GM12872 (cell line): ENCODE results near the gene MSTO1.

Experiments
- CTCF ChIP-seq: IDR thresholded peaks from 3 replicates; pipeline ENCODE4 v1.5.1; 2011; ENCODE audit warnings: low read depth, mild to moderate bottlenecking, low read length, moderate library complexity; ENCODE audit not compliant: insufficient read depth

MSTO1 gene

GRCh38 chr1:155598842-155599331, 11.1 kb upstream of the MSTO1 start:
- TF ChIP-seq CTCF, result no peak

DNA sequence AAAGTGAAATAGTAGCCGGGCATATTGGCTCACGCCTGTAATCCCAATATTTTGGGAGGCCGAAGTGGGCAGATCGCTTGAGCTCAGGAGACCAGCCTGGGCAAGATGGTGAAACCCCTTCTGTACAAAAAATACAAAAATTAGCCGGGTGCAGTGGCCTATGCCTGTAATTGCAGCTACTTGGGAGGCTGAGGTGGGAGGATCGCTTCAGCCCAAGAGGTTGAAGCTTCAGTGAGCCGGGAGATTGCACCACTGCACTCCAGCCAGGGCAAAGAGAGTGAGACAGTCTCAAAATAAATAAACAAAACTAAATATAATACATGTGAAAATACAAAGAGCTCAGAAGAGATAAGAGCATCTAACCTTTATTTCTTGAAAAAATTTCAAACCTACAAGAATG, 2.3 kb upstream of the MSTO1 start:
- no peak for TF ChIP-seq CTCF

- TF ChIP-seq CTCF, result no peak
These were observed 1.2 kb upstream of the MSTO1 start for GRCh38 chr1:155608888-155609225.

GRCh38 chr1:155622191-155622590, 12.2 kb downstream of the MSTO1 start:
- TF ChIP-seq CTCF, result no peak

- no peak for TF ChIP-seq CTCF
These were observed 13.3 kb downstream of the MSTO1 start for GRCh38 chr1:155623357-155623756.

DNA sequence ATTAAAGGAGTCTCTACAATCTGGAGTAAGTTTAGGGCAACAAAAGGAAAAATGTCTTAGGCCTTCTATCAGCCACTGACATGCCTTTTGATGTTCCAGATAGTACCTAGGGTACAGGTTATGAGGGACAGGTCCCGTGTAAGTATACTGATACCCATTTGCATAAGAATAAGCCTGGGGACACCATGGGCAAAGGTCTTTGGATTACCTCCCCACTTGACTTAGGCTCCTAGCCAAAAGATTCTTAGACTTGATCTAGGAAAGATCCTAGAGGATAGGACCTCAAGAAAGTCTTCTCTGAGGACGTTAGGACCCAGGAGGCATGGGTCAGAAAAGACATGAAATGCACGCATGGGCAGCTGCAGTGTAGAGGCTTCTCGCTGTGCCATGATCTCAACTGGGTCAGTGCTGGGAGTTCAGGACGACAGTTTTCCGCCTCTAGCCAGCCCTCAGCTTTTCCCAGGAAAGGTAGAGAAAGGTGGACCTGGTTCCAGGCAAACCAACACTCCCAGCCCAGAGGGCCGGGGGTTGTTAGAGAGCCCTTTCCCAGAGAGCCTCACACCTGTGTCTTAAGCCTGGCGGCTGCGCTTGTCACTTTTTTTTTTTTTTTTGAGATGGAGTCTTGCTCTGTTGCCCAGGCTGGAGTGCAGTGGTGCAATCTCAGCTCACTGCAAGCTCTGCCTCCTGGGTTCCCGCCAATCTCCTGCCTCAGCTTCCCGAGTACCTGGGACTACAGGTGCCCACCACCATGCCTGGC, 26.6 kb downstream of the MSTO1 start:
- no peak for TF ChIP-seq CTCF

DNA sequence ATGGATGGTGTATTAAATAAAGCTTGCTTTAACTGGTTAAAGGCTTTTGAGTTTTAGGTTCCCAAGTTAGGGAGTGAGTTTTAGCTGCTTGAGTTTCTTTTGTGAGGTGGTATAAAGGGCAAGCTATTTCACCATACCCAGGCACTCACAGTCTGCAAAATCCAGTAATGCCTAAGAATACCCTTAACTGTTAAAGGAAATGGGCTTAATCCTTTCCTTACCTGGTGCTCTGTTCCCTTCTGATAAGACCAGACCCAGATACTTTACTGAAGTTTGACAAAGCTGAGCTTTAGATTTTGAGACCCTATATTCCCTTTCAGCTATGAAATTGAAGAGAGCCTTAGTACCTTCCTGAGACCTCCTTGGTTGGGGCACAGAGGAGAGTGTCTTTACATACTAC, 30.3 kb downstream of the MSTO1 start:
- no peak for TF ChIP-seq CTCF
